Mucosa of stomach (tissue), 1 donor: Measurements from ENCODE around the gene LRP1B.

Experiments used
- H3K27me3 ChIP-seq: one replicate; pipeline ENCODE4 v1.7.0; 2013; ENCODE audit warnings: mild to moderate bottlenecking, low read length; ENCODE audit not compliant: control insufficient read depth, insufficient read depth
- H3K36me3 ChIP-seq: one replicate; pipeline ENCODE4 v1.7.0; 2013; ENCODE audit warnings: low read length; ENCODE audit not compliant: control insufficient read depth, insufficient read depth
- H3K4me1 ChIP-seq: one replicate; pipeline ENCODE4 v1.7.0; 2013; ENCODE audit warnings: mild to moderate bottlenecking, low read length; ENCODE audit not compliant: control insufficient read depth, insufficient read depth
- H3K4me3 ChIP-seq: one replicate; pipeline ENCODE4 v1.7.0; 2013; ENCODE audit warnings: low read length
- H3K9ac ChIP-seq: one replicate; pipeline ENCODE4 v1.7.0; 2013; ENCODE audit warnings: mild to moderate bottlenecking, low read length, moderate library complexity
- H3K9me3 ChIP-seq: one replicate; pipeline ENCODE4 v1.7.0; 2013; ENCODE audit warnings: mild to moderate bottlenecking, low read length, moderate library complexity; ENCODE audit not compliant: control insufficient read depth
- donor health status: Pancreatic carcinoma.

Gene LRP1B

DNA sequence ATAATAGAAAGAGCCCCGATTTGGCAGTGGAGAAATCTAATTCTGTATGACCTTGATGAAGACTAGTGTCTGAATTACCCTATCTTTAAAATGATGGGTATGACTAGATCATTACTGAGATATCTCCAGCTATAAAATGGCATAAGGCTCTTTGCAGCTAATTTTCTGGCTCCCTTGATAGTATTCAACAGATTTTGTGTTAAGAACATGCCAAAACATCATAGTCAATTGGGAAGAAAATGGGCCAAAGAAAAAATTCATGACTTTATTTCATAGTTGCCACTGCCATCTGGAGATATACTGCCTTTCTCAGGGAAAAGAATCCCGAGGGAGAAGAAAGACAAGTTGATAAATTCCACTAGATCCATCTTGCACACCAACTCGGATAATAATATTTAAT lies 1618.7 kb downstream of the LRP1B start:
- Histone ChIP-seq H3K4me1 (no peaks in the 10 kb centered on the region), H3K9ac (no peak overlapping the region), H3K9me3 (no peaks in the 10 kb centered on the region), H3K27me3 (no peaks in the 10 kb centered on the region), H3K4me3 (no peak overlapping the region), H3K36me3 (no peaks in the 10 kb centered on the region)

DNA sequence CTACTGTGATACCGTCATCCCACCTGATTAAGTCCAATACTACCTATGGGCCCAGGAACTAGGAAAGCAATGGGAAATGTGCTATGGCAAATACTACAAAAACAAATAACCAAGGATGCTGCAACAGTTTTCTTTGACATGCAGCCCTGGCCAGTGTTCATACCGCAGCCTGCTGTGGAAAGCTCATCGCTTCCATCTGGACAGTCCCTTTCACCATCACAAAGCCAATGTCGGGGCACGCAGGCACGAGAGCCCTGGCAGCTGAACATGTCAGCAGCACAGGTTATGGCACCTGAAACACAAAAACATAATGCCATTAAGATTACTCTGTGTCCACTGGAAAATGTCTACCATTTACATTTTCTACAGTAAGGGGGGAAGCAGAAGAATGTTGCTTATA lies 1621.1 kb downstream of the LRP1B start:
- Histone ChIP-seq H3K4me3 (no peak overlapping the region), H3K27me3 (no peaks in the 10 kb centered on the region), H3K9me3 (no peaks in the 10 kb centered on the region), H3K36me3 (no peaks in the 10 kb centered on the region), H3K4me1 (no peaks in the 10 kb centered on the region), H3K9ac (no peak overlapping the region)

DNA sequence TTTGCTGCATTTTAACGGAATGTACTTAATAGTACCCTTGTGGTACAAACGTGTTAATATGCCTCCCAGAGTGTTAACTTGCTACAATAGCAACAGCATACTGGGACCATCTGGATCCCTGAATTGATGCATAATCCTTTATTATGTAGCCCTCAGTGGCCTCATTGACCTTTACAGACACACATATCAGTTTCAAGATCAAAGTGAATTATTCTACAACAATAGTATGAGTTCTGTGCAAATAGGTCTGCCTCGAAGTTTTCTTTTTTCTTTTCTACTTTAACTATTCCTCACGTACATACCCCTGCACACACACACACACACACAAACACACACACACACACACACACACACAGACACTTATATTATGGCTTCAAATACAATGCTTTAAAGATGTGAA lies 1622.1 kb downstream of the LRP1B start:
- Histone ChIP-seq H3K9ac (no peak overlapping the region), H3K9me3 (no peaks in the 10 kb centered on the region), H3K4me1 (no peaks in the 10 kb centered on the region), H3K27me3 (no peaks in the 10 kb centered on the region), H3K4me3 (no peak overlapping the region), H3K36me3 (no peaks in the 10 kb centered on the region)

DNA sequence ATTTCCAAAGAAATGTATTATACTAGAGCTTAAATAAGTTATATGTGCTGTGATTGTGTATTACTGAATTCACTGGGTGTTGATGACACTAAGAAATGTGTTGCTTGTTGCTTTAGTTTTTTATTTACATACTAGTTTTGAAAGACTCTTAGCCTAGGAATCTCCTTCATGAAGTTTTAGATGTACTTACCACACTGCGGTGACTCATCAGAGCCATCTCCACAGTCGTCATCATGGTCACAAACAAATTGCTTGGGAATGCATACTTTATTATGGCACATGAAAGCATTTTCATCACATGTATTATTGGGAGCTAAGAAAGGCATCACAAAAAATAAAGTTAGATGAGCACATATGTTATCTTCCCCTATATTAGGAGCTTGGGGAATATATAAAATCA lies 1624.2 kb downstream of the LRP1B start:
- no peak overlapping the region for H3K4me3 ChIP-seq
- H3K36me3 ChIP-seq: no peaks in the 10 kb centered on the region
- H3K27me3 ChIP-seq: no peaks in the 10 kb centered on the region
- no peaks in the 10 kb centered on the region for H3K4me1 ChIP-seq
- no peak overlapping the region for H3K9ac ChIP-seq
- no peaks in the 10 kb centered on the region for H3K9me3 ChIP-seq

DNA sequence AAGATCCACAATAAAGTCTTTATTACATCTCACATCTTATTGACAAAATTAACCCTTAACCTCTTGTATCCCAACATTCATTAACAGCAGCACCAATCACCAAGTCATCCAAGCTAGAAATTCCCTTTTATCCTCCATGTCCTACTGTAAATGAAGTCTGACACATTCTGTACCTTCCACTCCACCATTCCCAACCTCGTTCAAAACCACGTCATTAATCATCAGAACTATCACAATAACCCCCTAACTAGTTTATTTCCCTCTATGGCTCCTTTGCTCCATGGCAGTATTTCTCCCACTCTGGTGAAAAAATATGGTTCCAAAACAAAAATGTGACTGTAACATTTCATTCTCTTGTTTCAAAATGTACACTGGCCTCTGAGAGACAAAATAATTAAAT lies 1626.2 kb downstream of the LRP1B start:
- H3K27me3 ChIP-seq: no peaks in the 10 kb centered on the region
- no peak overlapping the region for H3K9ac ChIP-seq
- no peak overlapping the region for H3K4me3 ChIP-seq
- H3K4me1 ChIP-seq: no peaks in the 10 kb centered on the region
- H3K36me3 ChIP-seq: no peaks in the 10 kb centered on the region
- H3K9me3 ChIP-seq: no peaks in the 10 kb centered on the region

DNA sequence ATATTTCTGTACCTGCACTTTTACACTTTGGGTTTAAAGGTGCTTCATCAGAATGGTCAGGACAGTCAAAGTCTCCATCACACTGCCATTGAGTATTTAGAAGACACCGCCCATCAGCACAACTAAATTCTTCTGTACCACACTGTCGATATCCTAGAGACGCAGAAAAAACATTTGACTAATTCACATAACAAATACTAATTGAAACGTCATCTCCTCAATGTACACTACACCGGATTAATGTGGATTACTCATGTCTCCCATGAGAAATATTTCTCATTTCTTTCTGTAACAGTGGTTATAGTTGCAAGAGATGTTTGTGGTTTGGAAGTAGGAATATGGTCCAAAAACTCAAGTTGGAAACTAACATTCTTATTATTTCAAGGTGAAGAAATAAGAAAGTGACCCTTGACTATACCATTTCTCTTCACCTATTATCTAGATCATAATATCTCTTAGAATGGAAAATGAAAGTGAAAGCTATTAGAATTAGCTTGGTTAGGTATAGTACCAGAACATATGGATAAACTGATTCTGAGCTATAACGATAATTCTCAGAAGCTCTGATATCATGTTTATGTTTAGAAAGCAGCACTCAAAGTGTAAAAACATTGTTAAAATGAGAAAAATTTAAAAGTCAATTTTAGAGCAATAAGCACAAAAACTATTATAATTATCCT lies 1627.7 kb downstream of the LRP1B start:
- H3K9me3 ChIP-seq: no peaks in the 10 kb centered on the region
- H3K9ac ChIP-seq: no peak overlapping the region
- H3K27me3 ChIP-seq: no peaks in the 10 kb centered on the region
- H3K4me1 ChIP-seq: no peaks in the 10 kb centered on the region
- no peak overlapping the region for H3K4me3 ChIP-seq
- no peaks in the 10 kb centered on the region for H3K36me3 ChIP-seq

DNA sequence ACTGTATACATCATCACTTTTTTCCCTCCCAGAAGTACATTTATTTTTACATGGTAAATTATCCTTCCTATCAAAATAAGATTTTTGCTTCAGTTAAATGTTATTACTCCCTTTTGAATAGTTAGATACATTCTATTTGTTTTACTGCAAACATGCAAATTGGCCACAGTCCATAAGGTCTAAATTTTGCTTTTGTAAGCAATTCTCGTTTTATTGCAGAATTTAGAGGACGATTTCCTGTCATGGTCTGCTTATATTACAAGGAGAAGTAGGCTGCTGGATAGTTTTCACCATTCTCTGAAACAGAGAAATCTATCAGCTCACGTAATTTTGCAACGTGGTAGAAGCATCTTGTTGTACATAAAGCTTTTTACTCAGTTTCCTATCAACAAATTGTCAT lies 1632.5 kb downstream of the LRP1B start:
- no peaks in the 10 kb centered on the region for H3K9me3 ChIP-seq

DNA sequence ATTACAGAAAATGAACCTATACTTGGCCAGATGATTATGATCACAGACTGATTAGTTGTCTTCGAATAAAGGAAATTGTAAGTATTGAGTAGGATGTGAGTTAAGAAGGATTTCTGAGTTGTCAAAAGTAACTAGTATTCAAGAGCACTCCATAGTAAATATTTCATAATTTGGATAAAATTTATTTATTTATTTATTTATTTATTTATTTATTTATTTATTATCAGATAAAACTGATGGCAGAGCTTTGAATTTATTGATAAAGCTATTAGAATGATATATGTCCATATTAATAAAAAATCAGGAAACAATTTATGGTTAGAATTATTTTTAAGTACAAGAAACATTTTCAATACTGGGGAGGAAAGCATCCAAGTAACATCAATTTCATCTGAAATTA lies 1634.1 kb downstream of the LRP1B start:
- Histone ChIP-seq H3K27me3 (no peaks in the 10 kb centered on the region), H3K9ac (no peak overlapping the region), H3K9me3 (no peaks in the 10 kb centered on the region)

More for the DNA sequence above, 1632.5 kb downstream of the LRP1B start:
- no peak overlapping the region for H3K4me3 ChIP-seq
- no peak overlapping the region for H3K9ac ChIP-seq
- no peaks in the 10 kb centered on the region for H3K4me1 ChIP-seq
- no peaks in the 10 kb centered on the region for H3K36me3 ChIP-seq
- H3K27me3 ChIP-seq: no peaks in the 10 kb centered on the region

DNA sequence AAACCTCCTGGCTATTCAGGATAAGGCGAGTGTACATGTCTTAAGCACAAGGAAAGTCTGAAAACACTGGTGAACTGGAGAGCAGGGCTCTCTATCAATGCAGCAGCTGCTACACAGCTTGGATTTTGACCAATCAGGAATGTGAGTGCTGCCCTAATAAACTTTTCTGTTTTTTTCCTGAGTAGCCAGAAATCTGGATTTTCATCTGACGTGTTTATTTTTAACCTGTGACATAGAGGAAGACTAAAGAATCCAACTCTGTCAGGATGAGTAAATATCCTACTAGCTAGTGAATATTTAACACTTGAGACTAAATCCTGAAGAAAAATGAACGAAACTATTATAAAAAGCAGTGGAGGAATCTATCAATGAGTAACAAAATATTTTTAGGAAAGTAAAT lies 1638.9 kb downstream of the LRP1B start:
- H3K9me3 ChIP-seq: no peaks in the 10 kb centered on the region
- H3K9ac ChIP-seq: no peak overlapping the region
- H3K27me3 ChIP-seq: no peaks in the 10 kb centered on the region
- H3K36me3 ChIP-seq: no peaks in the 10 kb centered on the region
- no peak overlapping the region for H3K4me3 ChIP-seq
- H3K4me1 ChIP-seq: no peaks in the 10 kb centered on the region

More for the DNA sequence above, 1634.1 kb downstream of the LRP1B start:
- Histone ChIP-seq H3K4me1 (no peaks in the 10 kb centered on the region), H3K36me3 (no peaks in the 10 kb centered on the region), H3K4me3 (no peak overlapping the region)

DNA sequence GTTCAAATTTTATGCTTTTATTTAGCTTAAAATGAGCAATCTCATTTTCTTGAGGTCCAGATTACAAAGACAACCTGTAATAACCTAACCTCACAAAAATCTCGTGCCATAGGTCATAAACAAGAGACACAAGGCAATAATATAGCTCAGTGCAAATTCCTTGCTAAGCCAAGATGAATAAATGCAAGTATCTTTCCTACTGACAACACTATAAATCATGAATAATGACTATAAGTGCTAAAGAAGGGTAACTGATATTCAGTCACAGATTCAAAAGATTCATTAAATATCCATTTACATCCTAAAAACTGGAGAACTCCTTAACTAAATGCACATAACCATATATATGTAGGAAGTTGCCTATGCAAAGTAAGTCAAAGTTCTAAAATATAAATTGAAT lies 1641.6 kb downstream of the LRP1B start:
- no peaks in the 10 kb centered on the region for H3K36me3 ChIP-seq
- no peak overlapping the region for H3K9ac ChIP-seq
- H3K4me1 ChIP-seq: no peaks in the 10 kb centered on the region
- no peaks in the 10 kb centered on the region for H3K9me3 ChIP-seq
- H3K27me3 ChIP-seq: no peaks in the 10 kb centered on the region
- H3K4me3 ChIP-seq: no peak overlapping the region

DNA sequence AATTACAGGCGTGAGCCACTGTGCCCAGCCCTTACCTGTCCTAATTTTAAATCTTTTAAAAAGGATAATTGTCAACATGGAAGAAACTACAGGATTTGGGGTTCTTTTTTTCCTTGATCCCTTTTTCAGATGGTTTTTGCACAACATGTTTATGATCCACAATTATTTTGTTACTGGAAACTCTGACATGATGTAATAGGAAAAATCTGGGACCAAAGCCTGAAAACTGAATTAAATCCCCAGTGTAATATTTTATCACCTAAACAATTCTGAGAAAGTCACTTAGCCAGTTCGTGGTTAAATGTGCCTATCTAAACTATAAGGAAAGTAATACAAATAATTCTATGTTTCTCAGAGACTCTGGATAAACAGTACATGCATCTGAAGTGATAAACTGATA lies 1649.7 kb downstream of the LRP1B start:
- H3K4me1 ChIP-seq: no peaks in the 10 kb centered on the region
- H3K4me3 ChIP-seq: no peak overlapping the region
- no peaks in the 10 kb centered on the region for H3K27me3 ChIP-seq
- no peak overlapping the region for H3K9ac ChIP-seq
- H3K9me3 ChIP-seq: no peaks in the 10 kb centered on the region
- no peaks in the 10 kb centered on the region for H3K36me3 ChIP-seq

DNA sequence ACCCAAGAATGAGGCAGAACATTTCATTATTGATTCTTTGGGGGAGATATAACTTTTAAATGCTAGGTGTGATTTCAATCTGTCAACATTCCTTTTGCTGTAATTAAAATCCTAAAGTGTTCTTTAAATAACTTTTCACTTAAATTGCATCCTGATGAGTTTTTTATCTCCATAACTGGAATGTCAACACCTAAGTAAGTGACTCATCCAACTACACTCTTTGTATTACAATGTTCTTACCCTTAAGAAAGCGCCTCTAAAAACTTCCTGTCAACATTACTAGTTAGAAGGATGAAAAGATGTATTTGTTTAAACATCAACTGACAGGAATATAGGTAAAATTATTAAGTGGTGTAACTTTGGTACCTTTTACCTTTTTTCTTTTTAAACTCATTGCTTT lies 1657.0 kb downstream of the LRP1B start:
- no peaks in the 10 kb centered on the region for H3K27me3 ChIP-seq
- H3K4me3 ChIP-seq: no peak overlapping the region
- no peaks in the 10 kb centered on the region for H3K4me1 ChIP-seq
- H3K36me3 ChIP-seq: no peaks in the 10 kb centered on the region
- H3K9me3 ChIP-seq: no peaks in the 10 kb centered on the region
- H3K9ac ChIP-seq: no peak overlapping the region

DNA sequence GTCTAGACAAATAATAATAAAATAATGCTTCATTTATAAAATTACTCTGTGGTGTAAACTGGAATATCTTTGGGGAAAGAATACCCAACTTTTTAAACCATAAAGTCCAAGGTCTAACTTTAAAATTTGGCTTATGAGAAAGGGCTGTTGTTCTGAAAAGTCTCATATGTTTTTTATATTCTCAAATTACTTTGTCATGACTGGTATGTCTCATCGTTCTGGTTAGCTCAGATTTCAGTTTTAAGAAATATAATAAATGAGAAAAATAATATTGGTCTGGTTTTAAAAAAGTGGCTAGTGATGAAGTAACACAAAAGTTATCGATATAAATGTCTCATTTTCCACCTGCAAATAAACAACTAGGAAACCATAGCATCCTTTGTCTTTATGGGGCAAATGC lies 1658.1 kb downstream of the LRP1B start:
- no peaks in the 10 kb centered on the region for H3K4me1 ChIP-seq
- no peaks in the 10 kb centered on the region for H3K9me3 ChIP-seq
- H3K27me3 ChIP-seq: no peaks in the 10 kb centered on the region
- no peaks in the 10 kb centered on the region for H3K36me3 ChIP-seq
- no peak overlapping the region for H3K4me3 ChIP-seq
- no peak overlapping the region for H3K9ac ChIP-seq
